T-helper 1 cell treated with Interleukin-12 subunit alpha and Interleukin-12 subunit beta and Interleukin-4 antibody, amounts not matched to agents 30 μg/mL and 1 μg/mL, for 36 hours (primary cell): ENCODE data around the gene LAMB1.

Experiments used
- H3K27ac Mint-ChIP-seq: one replicate; pipeline ENCODE4 v1.8.0; 2021; ENCODE audit warnings: mild to moderate bottlenecking, mixed read lengths
- H3K27me3 Mint-ChIP-seq: one replicate; pipeline ENCODE4 v1.8.0; 2021; ENCODE audit warnings: low read depth, mixed read lengths
- H3K36me3 Mint-ChIP-seq: one replicate; pipeline ENCODE4 v1.8.0; 2021; ENCODE audit warnings: low read depth, mixed read lengths
- H3K4me1 Mint-ChIP-seq: one replicate; pipeline ENCODE4 v1.8.0; 2021; ENCODE audit warnings: low read depth, mixed read lengths
- H3K4me3 Mint-ChIP-seq: one replicate; pipeline ENCODE4 v1.8.0; 2021; ENCODE audit warnings: mild to moderate bottlenecking, moderate library complexity, mixed read lengths
- H3K9me3 Mint-ChIP-seq: one replicate; pipeline ENCODE4 v1.8.0; 2021; ENCODE audit warnings: mixed read lengths

LAMB1 gene

GRCh38 chr7:107975394-107976013, 27.5 kb downstream of the LAMB1 start:
- H3K4me1 Mint-ChIP-seq = no peaks in the 10 kb centered on the region
- H3K36me3 Mint-ChIP-seq = no peaks in the 10 kb centered on the region
- no peak overlapping the region for H3K4me3 Mint-ChIP-seq
- no peaks in the 10 kb centered on the region for H3K9me3 Mint-ChIP-seq
- peaks cover 9% of the 10 kb centered on the region for H3K27me3 Mint-ChIP-seq
- no peak overlapping the region for H3K27ac Mint-ChIP-seq

- Mint-ChIP-seq H3K4me3 (no peak overlapping the region), H3K27ac (no peak overlapping the region), H3K27me3 (peaks cover 9% of the 10 kb centered on the region), H3K36me3 (no peaks in the 10 kb centered on the region), H3K4me1 (no peaks in the 10 kb centered on the region), H3K9me3 (no peaks in the 10 kb centered on the region)
Measured at GRCh38 chr7:107973861-107974260, 29.1 kb downstream of the LAMB1 start.

GRCh38 chr7:107972941-107973376, 30.0 kb downstream of the LAMB1 start:
- Mint-ChIP-seq H3K27ac (no peak overlapping the region), H3K9me3 (no peaks in the 10 kb centered on the region), H3K27me3 (peaks cover 9% of the 10 kb centered on the region), H3K36me3 (no peaks in the 10 kb centered on the region), H3K4me1 (no peaks in the 10 kb centered on the region), H3K4me3 (no peak overlapping the region)

GRCh38 chr7:107972075-107972482, 30.9 kb downstream of the LAMB1 start:
- Mint-ChIP-seq H3K9me3 (no peaks in the 10 kb centered on the region), H3K4me1 (no peaks in the 10 kb centered on the region), H3K4me3 (no peak overlapping the region), H3K27me3 (peaks cover 9% of the 10 kb centered on the region), H3K27ac (no peak overlapping the region), H3K36me3 (no peaks in the 10 kb centered on the region)

- no peaks in the 10 kb centered on the region for H3K36me3 Mint-ChIP-seq
- no peak overlapping the region for H3K27ac Mint-ChIP-seq
- H3K4me1 Mint-ChIP-seq = no peaks in the 10 kb centered on the region
Measured at GRCh38 chr7:107971613-107972012, 31.3 kb downstream of the LAMB1 start.

GRCh38 chr7:107971100-107971499, 31.9 kb downstream of the LAMB1 start:
- Mint-ChIP-seq H3K27me3 (peaks cover 9% of the 10 kb centered on the region), H3K9me3 (no peaks in the 10 kb centered on the region), H3K4me3 (no peak overlapping the region), H3K36me3 (no peaks in the 10 kb centered on the region), H3K4me1 (no peaks in the 10 kb centered on the region), H3K27ac (no peak overlapping the region)

More at GRCh38 chr7:107971613-107972012, 31.3 kb downstream of the LAMB1 start:
- no peaks in the 10 kb centered on the region for H3K9me3 Mint-ChIP-seq
- no peak overlapping the region for H3K4me3 Mint-ChIP-seq
- peaks cover 9% of the 10 kb centered on the region for H3K27me3 Mint-ChIP-seq

GRCh38 chr7:107969856-107970255, 33.1 kb downstream of the LAMB1 start:
- Mint-ChIP-seq H3K27me3 (peaks cover 3% of the 10 kb centered on the region), H3K4me1 (no peaks in the 10 kb centered on the region), H3K36me3 (no peaks in the 10 kb centered on the region)

GRCh38 chr7:107968449-107968848, 34.5 kb downstream of the LAMB1 start:
- H3K27me3 Mint-ChIP-seq = peaks cover 3% of the 10 kb centered on the region
- H3K36me3 Mint-ChIP-seq = no peaks in the 10 kb centered on the region
- H3K9me3 Mint-ChIP-seq = no peaks in the 10 kb centered on the region
- H3K27ac Mint-ChIP-seq = no peak overlapping the region
- H3K4me1 Mint-ChIP-seq = no peaks in the 10 kb centered on the region
- no peak overlapping the region for H3K4me3 Mint-ChIP-seq

More at GRCh38 chr7:107969856-107970255, 33.1 kb downstream of the LAMB1 start:
- Mint-ChIP-seq H3K9me3 (no peaks in the 10 kb centered on the region), H3K4me3 (no peak overlapping the region), H3K27ac (no peak overlapping the region)

- H3K9me3 Mint-ChIP-seq = no peaks in the 10 kb centered on the region
- H3K4me3 Mint-ChIP-seq = no peak overlapping the region
- H3K36me3 Mint-ChIP-seq = no peaks in the 10 kb centered on the region
- peaks cover 3% of the 10 kb centered on the region for H3K27me3 Mint-ChIP-seq
- H3K27ac Mint-ChIP-seq = no peak overlapping the region
- no peaks in the 10 kb centered on the region for H3K4me1 Mint-ChIP-seq
Measured at GRCh38 chr7:107967420-107967819, 35.5 kb downstream of the LAMB1 start.

- Mint-ChIP-seq H3K4me3 (no peak overlapping the region), H3K36me3 (no peaks in the 10 kb centered on the region), H3K27ac (no peak overlapping the region), H3K9me3 (no peaks in the 10 kb centered on the region), H3K27me3 (peaks cover 3% of the 10 kb centered on the region), H3K4me1 (no peaks in the 10 kb centered on the region)
Measured at GRCh38 chr7:107966711-107967110, 36.2 kb downstream of the LAMB1 start.

GRCh38 chr7:107964510-107964909, 38.5 kb downstream of the LAMB1 start:
- no peaks in the 10 kb centered on the region for H3K27me3 Mint-ChIP-seq
- H3K4me3 Mint-ChIP-seq = no peak overlapping the region
- H3K9me3 Mint-ChIP-seq = no peaks in the 10 kb centered on the region
- H3K36me3 Mint-ChIP-seq = no peaks in the 10 kb centered on the region
- H3K4me1 Mint-ChIP-seq = no peaks in the 10 kb centered on the region
- no peak overlapping the region for H3K27ac Mint-ChIP-seq

GRCh38 chr7:107962817-107963216, 40.1 kb downstream of the LAMB1 start:
- no peaks in the 10 kb centered on the region for H3K36me3 Mint-ChIP-seq
- H3K27me3 Mint-ChIP-seq = peaks cover 3% of the 10 kb centered on the region
- no peak overlapping the region for H3K27ac Mint-ChIP-seq
- no peaks in the 10 kb centered on the region for H3K4me1 Mint-ChIP-seq
- H3K4me3 Mint-ChIP-seq = no peak overlapping the region
- no peaks in the 10 kb centered on the region for H3K9me3 Mint-ChIP-seq

- Mint-ChIP-seq H3K9me3 (no peaks in the 10 kb centered on the region), H3K27me3 (peaks cover 9% of the 10 kb centered on the region), H3K36me3 (no peaks in the 10 kb centered on the region), H3K27ac (no peak overlapping the region), H3K4me3 (no peak overlapping the region), H3K4me1 (no peaks in the 10 kb centered on the region)
Measured at GRCh38 chr7:107961405-107961804, 41.6 kb downstream of the LAMB1 start.

GRCh38 chr7:107960272-107960671, 42.7 kb downstream of the LAMB1 start:
- H3K36me3 Mint-ChIP-seq = no peaks in the 10 kb centered on the region
- H3K4me3 Mint-ChIP-seq = no peak overlapping the region
- H3K27ac Mint-ChIP-seq = no peak overlapping the region
- peaks cover 10% of the 10 kb centered on the region for H3K27me3 Mint-ChIP-seq
- no peaks in the 10 kb centered on the region for H3K4me1 Mint-ChIP-seq
- H3K9me3 Mint-ChIP-seq = no peaks in the 10 kb centered on the region

GRCh38 chr7:107959527-107959898, 43.4 kb downstream of the LAMB1 start:
- Mint-ChIP-seq H3K4me3 (no peak overlapping the region), H3K4me1 (no peaks in the 10 kb centered on the region), H3K36me3 (no peaks in the 10 kb centered on the region), H3K27me3 (peaks cover 10% of the 10 kb centered on the region), H3K9me3 (no peaks in the 10 kb centered on the region), H3K27ac (no peak overlapping the region)
